OCI-LY1 (cell line): ENCODE measurements around the gene SLC49A3.

Experiments used
- H2AFZ ChIP-seq: fragments of 200-600 bp; sonication (generic), shearing (Covaris generic); 2 replicates; pipeline ENCODE4 v1.6.0; 2014; ENCODE audit warnings: antibody characterized with exemption, mild to moderate bottlenecking, low read length
- H3F3A ChIP-seq: fragments of 200-600 bp; sonication (generic), shearing (Covaris generic); 2 replicates; pipeline ENCODE4 v1.6.0; 2014; ENCODE audit warnings: mild to moderate bottlenecking, antibody characterized with exemption, low read length, moderate library complexity; ENCODE audit not compliant: insufficient read depth
- H3K27ac ChIP-seq: fragments of 200-600 bp; sonication (generic); 2 replicates; pipeline ENCODE4 v1.5.1; 2014; ENCODE audit warnings: low read length, mixed run types, mild to moderate bottlenecking, low read depth; ENCODE audit not compliant: poor library complexity, severe bottlenecking
- H3K27me3 ChIP-seq: fragments of 200-600 bp; sonication (generic); 2 replicates; pipeline ENCODE4 v1.6.0; 2014; ENCODE audit warnings: antibody characterized with exemption, mild to moderate bottlenecking, low read length, moderate library complexity; ENCODE audit not compliant: insufficient read depth
- H3K36me3 ChIP-seq: fragments of 200-600 bp; sonication (generic); 2 replicates; pipeline ENCODE4 v1.6.1; 2014; ENCODE audit warnings: mild to moderate bottlenecking, antibody characterized with exemption, low read length, moderate library complexity, mixed read lengths; ENCODE audit not compliant: insufficient read depth
- H3K4me1 ChIP-seq: fragments of 200-600 bp; sonication (generic); 2 replicates; pipeline ENCODE4 v1.5.1; 2014; ENCODE audit warnings: mild to moderate bottlenecking, low read length, moderate library complexity; ENCODE audit not compliant: insufficient read depth, severe bottlenecking
- H3K4me2 ChIP-seq: fragments of 200-600 bp; sonication (generic), shearing (Covaris generic); 2 replicates; pipeline ENCODE4 v1.6.1; 2014; ENCODE audit warnings: low read length
- H3K4me3 ChIP-seq: fragments of 200-600 bp; sonication (generic); 2 replicates; pipeline ENCODE4 v1.5.1; 2014; ENCODE audit warnings: low read length, low read depth, mild to moderate bottlenecking, mixed read lengths; ENCODE audit not compliant: poor library complexity, severe bottlenecking
- H3K79me2 ChIP-seq: fragments of 200-600 bp; shearing (Covaris generic); 2 replicates; pipeline ENCODE4 v1.6.1; 2016; ENCODE audit warnings: mixed run types, low read length, mixed read lengths; ENCODE audit not compliant: insufficient read depth
- H3K9ac ChIP-seq: fragments of 200-600 bp; sonication (generic), shearing (Covaris generic); 2 replicates; pipeline ENCODE4 v1.6.1; 2014; ENCODE audit warnings: mild to moderate bottlenecking, low read length, mixed read lengths
- H3K9me2 ChIP-seq: fragments of 200-600 bp; sonication (generic), shearing (Covaris generic); 2 replicates; pipeline ENCODE4 v1.6.1; 2014; ENCODE audit warnings: low read depth, mild to moderate bottlenecking, low read length, mixed read lengths
- H3K9me3 ChIP-seq: fragments of 200-600 bp; shearing (Covaris generic); 2 replicates; pipeline ENCODE4 v1.6.1; 2014; ENCODE audit warnings: low read length, mixed read lengths
- H4K20me1 ChIP-seq: fragments of 200-600 bp; sonication (generic), shearing (Covaris generic); 2 replicates; pipeline ENCODE4 v1.6.0; 2016; ENCODE audit warnings: mild to moderate bottlenecking, low read length; ENCODE audit not compliant: insufficient read depth
- EZH2 ChIP-seq: fragments of 200-600 bp; sonication (generic), shearing (Covaris generic); IDR thresholded peaks from 2 replicates; pipeline ENCODE4 v1.8.0; 2017; ENCODE audit warnings: borderline replicate concordance, mixed run types, mild to moderate bottlenecking, antibody characterized with exemption, low read length, moderate library complexity, mixed read lengths
- TF ChIP-seq, protein P1 (sequence below): fragments of 200-600 bp; sonication (generic), shearing (Covaris generic); IDR thresholded peaks from 2 replicates; pipeline ENCODE4 v1.5.1; 2017; ENCODE audit warnings: mild to moderate bottlenecking, antibody characterized with exemption, low read length, moderate library complexity, mixed read lengths

The SLC49A3 gene

DNA sequence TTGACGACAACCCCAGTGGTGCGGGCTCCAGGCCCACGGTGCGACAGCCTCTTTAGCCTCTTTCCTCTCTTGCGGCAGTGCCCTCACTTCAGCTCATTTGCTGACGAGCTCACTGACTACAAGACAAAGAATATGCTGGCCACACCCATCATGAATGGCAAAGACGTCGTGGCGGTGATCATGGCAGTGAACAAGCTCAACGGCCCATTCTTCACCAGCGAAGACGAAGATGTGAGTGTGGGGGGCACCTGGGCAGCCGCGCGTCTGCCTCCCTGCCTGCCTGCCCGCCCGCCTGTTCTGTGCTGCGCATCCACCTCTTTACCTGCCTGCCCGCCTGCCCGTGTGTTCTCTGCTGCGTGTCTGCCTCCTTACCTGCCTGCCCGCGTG, 54.4 kb downstream of the SLC49A3 start:
- Histone ChIP-seq H3K9ac (no peak overlapping the region), H3K27ac (no peak overlapping the region), H3K79me2 (no peaks in the 10 kb centered on the region), H4K20me1 (no peaks in the 10 kb centered on the region), H2AFZ (no peak overlapping the region), H3K4me2 (no peak overlapping the region), H3K9me2 (no peaks in the 10 kb centered on the region), H3F3A (no peaks in the 10 kb centered on the region), H3K27me3 (no peaks in the 10 kb centered on the region), H3K36me3 (no peaks in the 10 kb centered on the region), H3K9me3 (no peaks in the 10 kb centered on the region), H3K4me1 (no peaks in the 10 kb centered on the region), H3K4me3 (no peak overlapping the region)
- no peak for TF ChIP-seq EZH2
- TF ChIP-seq, protein P1, sequence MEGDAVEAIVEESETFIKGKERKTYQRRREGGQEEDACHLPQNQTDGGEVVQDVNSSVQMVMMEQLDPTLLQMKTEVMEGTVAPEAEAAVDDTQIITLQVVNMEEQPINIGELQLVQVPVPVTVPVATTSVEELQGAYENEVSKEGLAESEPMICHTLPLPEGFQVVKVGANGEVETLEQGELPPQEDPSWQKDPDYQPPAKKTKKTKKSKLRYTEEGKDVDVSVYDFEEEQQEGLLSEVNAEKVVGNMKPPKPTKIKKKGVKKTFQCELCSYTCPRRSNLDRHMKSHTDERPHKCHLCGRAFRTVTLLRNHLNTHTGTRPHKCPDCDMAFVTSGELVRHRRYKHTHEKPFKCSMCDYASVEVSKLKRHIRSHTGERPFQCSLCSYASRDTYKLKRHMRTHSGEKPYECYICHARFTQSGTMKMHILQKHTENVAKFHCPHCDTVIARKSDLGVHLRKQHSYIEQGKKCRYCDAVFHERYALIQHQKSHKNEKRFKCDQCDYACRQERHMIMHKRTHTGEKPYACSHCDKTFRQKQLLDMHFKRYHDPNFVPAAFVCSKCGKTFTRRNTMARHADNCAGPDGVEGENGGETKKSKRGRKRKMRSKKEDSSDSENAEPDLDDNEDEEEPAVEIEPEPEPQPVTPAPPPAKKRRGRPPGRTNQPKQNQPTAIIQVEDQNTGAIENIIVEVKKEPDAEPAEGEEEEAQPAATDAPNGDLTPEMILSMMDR = no peak

DNA sequence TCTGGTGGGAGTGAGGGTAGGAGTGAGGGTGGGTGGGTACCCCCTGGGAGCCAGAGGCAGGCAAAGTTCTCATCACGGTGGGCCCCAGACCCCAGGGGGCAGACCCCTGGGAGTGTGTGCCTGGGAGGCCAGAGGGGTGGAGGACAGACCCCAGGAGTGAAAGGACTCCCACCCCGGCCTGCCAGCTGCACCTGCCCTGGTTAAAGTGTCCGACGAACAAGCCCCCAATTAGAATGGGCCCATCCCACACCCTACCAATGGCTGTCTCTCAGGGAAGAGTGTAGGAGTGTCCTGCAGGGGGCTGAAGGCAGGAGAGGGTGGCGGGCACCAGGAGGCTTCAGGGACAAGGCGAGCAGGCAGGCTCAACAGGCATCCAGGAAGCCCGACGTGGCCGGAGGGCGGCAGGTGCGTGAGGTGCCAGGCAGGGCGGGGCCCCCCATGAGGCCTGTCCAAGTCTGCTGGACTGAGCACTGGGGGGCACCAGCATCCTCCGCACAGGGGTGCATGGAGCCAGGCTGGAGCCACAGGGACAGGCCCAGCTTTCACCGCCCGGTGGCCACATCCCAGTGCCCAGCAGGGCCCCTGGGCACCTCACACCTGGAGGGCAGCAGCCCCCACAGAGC, 54.9 kb downstream of the SLC49A3 start:
- Histone ChIP-seq H3K9me3 (no peaks in the 10 kb centered on the region), H3K27me3 (no peaks in the 10 kb centered on the region), H3K27ac (no peak overlapping the region), H3K4me2 (no peak overlapping the region), H3K4me1 (no peaks in the 10 kb centered on the region), H3K79me2 (no peaks in the 10 kb centered on the region), H4K20me1 (no peaks in the 10 kb centered on the region), H3K9ac (no peak overlapping the region), H3F3A (no peaks in the 10 kb centered on the region), H2AFZ (no peak overlapping the region), H3K4me3 (no peak overlapping the region), H3K9me2 (no peaks in the 10 kb centered on the region), H3K36me3 (no peaks in the 10 kb centered on the region)
- no peak for TF ChIP-seq EZH2
- TF ChIP-seq, protein P1 = no peak

DNA sequence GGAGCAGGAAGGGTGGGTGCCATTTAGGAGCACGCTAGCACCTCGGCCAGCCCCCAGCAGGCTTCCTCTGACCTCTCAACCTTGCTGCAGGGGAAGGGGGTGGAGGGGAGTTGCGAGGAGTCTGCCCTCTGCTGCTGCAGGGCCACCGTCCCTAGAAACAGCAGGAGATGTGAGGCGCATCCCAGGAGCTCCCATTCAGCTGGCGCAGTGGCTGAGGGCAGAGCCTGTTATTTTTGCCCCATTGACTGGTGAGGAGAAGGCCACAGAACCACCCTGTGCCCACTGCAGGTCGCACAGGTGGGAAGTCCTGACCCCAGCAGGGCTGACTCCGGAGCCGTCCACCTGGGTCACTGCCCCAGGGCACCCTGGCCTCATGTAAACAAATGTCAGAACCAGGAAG, 55.5 kb downstream of the SLC49A3 start:
- Histone ChIP-seq H3K27me3 (no peaks in the 10 kb centered on the region), H3K9ac (no peak overlapping the region), H3K4me1 (no peaks in the 10 kb centered on the region), H3K27ac (no peak overlapping the region), H3K79me2 (no peaks in the 10 kb centered on the region), H2AFZ (no peak overlapping the region), H3K36me3 (no peaks in the 10 kb centered on the region), H3K9me2 (no peaks in the 10 kb centered on the region), H3K9me3 (no peaks in the 10 kb centered on the region), H3F3A (no peaks in the 10 kb centered on the region), H3K4me2 (no peak overlapping the region), H3K4me3 (no peak overlapping the region), H4K20me1 (no peaks in the 10 kb centered on the region)
- TF ChIP-seq EZH2 = no peak
- TF ChIP-seq, protein P1 = no peak
